ENCODE measurements around the gene PCDH8.

Gene PCDH8

DNA sequence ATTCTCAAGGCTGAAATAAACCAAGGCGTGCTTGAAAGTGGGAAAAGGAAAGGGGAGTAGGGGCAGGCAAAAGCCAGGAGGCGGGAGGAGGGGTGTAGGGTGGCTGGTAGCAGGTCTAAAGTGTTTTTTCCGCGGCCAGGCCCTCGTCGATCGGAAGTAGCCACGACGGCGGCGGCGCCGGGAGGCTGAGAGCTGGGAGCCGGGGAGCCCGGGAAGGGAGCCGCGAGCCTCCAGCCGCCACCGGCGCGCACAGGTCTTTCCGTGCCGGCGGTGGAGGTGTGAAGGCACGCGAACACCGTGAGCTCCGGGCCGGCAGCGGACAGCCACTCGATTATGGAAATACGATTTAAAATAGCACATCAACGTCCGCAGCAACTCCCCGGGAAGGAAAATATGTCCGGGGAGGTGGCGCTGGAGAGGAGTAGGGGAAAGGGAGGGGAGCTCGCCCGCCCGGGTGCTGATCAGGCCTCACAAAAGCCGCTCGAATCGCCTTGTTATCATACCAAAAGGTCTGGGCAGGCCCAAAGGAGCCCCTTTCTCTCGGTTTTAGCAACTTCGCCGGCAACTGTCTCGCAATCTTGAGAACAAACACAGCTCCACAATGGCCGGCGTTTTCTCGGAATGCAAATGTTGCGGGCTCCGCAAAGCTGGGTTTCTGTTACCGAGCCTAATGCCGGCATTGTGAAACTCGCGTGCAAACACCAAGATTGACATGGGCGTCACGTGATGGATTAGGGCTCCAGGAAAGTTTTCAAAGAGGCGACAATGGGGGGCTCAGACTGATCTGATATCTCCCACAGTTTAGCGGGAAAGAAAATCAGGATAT, 2.9 kb upstream of the PCDH8 start:
- DNase-seq (ENCODE audit: low read depth in 2 of 2) = no peak

DNA sequence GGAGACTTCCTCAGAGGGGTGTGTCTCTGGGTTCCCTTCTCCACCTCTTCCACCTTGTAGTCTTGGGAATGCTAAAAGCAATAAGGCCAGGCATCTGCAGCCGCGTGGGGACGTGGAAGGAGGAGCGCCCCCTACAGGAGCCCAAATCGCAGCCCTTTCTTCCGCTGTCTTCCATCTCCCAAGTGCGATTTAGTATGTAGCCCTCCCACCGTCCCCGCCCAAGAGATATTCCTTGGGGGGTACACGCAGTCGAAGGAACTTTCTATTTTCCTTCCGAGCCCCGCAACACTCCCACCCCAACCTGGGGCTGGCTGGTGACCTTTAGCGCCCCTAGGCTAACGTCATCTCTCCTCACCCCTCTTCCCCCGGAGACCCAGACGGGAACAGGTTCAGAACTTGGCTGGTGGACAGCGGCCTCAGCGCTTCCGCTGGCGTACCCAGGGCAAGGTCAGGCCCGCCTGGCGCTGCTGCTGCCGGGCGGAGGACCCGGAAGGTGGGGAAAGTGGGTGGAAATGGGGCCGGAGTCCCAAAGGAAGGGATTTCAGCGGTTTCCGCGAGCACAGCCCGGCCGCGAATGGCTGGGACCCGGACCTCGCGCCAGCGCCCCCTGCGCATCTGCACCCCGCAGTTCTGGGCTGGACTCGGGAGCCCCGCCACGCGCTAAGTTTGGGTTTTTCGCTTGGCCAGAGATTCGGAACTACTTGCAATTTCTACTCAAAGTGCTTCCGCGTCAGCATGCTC, 2.1 kb upstream of the PCDH8 start:
- DNase-seq (ENCODE audit: low read depth in 2 of 2) = peak in 1 of 2 experiments; percentile 2

- no peak for DNase-seq (ENCODE audit: low read depth in 2 of 2)
Measured at GRCh38 chr13:52850072-52850395, 1.6 kb upstream of the PCDH8 start.

DNA sequence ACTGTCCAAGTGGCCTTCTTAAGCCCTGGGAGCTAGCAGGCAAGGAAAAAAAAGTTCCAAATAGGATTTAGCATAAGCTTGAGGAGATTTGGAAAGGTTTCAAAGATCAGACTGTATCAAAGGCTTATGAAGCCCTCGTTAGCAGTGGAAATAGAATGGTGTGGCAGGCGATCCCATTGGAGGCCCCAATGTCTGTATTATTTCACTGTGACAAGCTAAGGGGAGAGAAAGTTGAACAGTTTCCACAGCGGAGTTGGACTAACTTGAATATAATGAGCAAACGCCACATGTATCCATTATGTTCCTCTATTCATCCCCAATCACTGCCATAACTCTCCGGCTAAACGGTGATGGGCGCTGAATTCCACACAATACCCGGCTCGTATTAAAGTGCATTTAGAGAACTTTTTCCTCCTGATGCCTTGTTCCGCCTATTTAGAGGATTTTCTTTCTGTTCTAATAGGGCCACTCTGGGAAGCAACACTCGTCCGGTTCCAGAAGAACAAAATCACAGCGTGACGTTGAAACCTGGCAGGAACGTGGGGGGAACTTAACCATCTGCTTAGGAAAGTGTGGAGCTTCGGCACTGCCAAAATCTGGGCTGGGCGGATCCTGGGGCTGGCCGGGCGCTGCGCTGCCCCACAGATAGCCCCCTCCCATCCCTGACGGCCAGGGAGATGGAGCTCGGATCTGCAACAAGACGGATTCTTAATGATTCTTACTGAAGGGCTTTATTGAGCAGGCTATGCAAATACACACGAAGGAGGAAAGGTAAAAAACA, 1.0 kb upstream of the PCDH8 start:
- DNase-seq (ENCODE audit: low read depth in 2 of 2) = no peak

DNA sequence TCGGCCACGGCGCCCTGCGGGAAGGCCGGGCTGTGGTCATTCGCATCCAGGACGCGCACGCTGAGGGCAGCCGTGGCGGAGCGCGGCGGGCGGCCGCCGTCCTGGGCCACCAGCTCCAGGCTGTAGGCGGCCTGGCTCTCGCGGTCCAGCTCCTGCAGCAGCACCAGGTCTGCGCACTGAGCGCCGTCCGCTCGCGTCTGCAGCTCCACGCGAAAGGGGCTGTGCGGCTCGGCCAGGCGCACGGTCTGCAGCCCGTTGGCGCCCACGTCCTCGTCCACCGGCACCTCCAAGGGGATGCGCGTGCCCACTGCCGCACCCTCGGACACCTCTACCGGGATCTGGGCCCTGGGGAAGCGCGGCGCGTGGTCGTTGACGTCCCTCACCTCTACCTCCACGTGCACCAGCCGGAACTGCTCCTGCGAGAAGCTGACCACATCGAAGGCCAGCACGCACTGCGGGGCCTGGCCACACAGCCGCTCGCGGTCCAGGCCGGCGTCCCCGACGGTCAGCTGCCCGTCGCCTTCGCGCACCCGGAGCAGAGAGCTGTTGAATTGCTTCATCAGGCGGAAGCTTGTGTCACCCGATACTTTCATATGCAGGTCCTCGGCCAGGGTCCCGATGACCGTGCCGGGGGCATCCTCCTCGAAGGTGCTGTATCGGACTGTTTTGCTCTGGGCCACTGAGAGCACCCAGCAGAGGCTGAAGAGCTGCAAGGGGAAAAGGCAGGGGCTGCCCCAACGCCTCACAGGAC, 583 bp downstream of the PCDH8 start:
- DNase-seq (ENCODE audit: low read depth in 2 of 2) = no peak

GRCh38 chr13:52847322-52847681, 1.1 kb downstream of the PCDH8 start:
- DNase-seq (ENCODE audit: low read depth in 2 of 2) = no peak

- no peak for DNase-seq (ENCODE audit: low read depth in 2 of 2)
Measured at GRCh38 chr13:52846567-52847321, 1.7 kb downstream of the PCDH8 start.

DNA sequence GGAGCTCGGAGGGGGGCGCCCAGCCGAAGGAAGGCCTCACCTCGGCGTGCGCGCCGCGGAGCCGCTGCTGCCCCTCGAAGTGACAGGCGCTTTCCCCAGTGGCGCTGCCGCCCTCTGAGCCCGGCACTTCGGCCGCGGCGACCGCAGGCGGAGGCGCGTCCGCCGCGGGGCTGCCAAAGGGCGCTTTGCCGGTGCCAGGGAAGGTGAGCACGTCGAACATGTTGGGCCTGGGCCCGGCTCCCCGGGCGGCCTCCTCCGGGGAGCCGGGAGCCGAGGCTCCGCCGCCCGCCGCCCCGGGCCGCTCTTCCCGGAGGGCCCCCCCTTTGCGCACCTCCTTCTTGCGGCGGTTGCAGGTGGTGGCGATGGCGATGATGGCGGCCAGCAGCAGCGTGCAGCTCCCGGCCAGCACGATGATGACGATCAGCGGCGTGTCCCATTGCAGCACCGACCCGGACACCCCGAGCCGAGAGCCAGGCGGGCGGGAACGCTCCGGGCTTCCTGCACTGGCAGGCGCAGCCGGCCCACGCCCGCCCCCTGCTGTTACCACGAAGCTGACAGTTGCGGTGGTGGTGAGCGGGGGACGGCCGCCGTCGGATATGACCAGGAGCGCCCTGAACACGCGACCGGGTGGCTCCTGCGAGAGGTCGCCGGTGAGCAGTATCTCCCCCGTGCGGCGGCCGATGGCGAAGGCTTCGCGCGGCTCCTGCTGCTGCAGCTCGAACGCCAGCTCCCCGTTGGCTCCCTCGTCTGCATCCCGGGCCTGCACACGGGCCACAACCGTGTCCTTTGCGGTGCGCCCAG, 2.5 kb downstream of the PCDH8 start:
- DNase-seq (ENCODE audit: low read depth in 2 of 2) = no peak

DNA sequence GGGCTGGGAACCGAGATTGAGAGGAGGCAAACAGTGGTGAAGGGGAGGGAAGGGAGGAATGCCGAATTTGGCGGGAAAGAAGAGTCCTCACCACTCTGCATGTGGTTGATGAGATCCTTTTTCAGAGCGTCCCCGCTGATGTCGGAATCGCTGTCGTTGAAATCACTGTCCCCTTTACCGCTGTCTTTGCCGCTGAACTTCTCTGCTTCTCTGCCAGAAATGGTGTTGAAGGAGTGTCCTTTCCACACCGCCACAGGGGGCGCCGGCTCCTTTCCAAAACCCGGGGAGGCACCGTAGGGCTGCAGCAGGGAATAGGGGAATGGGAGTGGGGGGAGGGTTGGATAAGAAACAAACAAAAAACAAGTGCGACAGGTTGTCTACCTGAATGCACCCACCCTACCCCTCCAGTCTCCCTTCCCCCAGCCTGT, 3.1 kb downstream of the PCDH8 start:
- no peak for DNase-seq (ENCODE audit: low read depth in 2 of 2)

DNA sequence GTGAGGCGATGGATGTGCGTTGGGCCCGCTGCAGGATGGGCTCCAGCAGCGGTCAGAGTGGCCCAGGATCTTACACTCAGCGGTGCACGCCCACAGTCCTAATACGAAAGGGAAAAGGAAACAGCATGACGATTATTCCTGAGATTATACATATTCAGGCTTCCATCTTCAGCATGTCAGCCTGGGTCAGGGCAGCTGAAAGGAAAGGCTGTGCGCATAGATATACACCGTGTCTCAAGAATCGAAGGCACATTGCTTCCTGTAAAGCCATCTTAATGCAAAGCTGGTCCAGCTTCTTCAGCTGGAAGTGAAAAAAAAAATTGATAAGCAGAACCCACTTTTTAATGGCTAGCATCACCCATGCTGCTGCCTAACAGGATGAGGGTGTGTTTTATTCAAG, 3.6 kb downstream of the PCDH8 start:
- no peak for DNase-seq (ENCODE audit: low read depth in 2 of 2)

- DNase-seq (ENCODE audit: low read depth in 2 of 2) = no peak
Measured at GRCh38 chr13:52842441-52842840, 6.0 kb downstream of the PCDH8 start.

GRCh38 chr13:52840066-52840465, 8.4 kb downstream of the PCDH8 start:
- DNase-seq (ENCODE audit: low read depth in 2 of 2) = no peak

DNA sequence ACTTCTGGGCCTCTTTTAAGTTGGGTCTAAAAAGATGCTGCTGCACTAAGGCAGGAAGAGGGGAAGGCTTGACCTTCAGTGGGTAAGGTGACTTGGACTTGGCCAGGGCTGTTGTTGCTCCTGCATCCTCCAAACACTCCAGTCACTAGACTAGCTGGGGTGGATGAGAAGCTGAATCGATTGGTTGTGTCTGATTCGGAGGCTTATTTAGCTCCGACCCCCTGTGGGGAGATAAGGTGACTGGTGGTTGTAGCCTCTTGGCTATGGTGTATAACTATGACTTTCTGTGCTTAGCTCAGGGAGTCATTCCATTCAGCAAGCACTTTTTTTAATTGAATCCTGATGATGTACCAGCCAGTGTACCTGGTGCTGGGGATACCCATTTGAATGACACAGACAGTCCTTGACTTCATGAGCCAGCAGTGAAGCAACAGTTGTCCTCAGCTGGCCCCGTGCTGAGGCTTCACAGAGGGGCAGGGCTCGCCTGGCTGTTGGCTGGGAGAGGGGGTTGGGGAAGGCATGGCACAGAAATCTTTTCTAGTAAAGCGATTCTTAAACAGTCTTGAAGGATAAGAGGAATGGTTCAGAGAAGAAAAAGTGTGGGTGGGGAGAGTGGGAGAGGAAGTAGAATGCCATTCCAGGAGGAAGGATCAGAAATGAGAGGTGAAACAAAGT, 9.9 kb downstream of the PCDH8 start:
- DNase-seq (ENCODE audit: low read depth in 2 of 2) = no peak

- DNase-seq (ENCODE audit: low read depth in 2 of 2) = no peak
Measured at GRCh38 chr13:52837850-52838249, 10.6 kb downstream of the PCDH8 start.

DNA sequence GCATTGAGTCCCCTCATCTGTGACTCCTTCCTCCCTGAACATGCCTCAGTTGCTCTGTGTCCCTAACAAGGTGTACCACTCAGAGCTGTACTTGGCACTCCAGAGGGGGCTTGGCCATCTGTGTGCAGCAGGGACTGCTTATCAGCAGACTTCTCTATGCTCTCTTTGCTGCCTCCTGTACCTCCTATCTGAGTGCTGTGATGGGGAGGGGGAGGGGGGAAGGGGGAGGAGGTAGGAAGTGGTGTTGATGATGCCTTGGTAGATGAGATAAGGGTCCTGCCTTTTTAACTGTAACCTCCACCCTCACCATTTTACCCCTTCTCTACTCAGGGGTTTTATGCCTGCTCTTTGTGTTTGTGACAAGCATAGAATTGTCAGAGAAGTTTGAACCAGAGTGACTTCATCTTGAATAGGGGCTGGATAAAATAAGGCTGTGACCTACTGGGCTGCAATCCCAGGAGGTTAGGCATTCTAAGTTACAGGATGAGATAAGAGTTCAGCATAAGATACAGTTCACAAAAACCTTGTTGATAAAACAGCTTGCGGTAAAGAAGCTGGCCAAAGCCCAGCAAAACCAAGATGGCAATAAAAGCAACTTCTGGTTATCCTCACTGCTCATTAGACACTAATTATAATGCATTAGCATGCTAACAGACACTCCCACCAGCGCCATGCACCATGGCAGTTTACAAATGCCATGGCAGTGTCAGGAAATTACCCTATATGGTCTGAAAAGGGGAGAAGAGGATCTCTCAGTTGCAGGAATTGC, 13.2 kb downstream of the PCDH8 start:
- no peak for DNase-seq (ENCODE audit: low read depth in 2 of 2)

- DNase-seq (ENCODE audit: low read depth in 2 of 2) = no peak
Measured at GRCh38 chr13:52833296-52833875, 15.1 kb downstream of the PCDH8 start.

DNA sequence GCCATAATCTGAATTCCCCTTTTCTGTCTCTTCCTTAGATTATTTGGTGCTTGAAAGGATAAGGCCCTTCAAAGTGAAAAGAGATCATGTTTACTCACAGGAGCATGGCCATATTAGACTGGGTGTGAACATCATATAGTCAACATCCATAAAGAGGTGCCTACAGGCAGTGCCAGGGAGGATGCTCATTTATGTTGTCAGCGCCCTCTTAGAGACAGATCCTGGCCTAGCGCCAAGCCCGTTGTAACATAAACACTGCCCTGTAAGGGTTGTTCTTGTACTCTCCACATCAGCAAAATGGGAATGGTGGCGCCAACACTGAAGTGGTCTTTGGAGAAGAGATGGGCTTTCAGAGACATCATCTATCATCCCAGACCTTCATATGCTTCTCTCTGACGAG, 16.1 kb downstream of the PCDH8 start:
- DNase-seq (ENCODE audit: low read depth in 2 of 2) = no peak

GRCh38 chr13:52830946-52831345, 17.5 kb downstream of the PCDH8 start:
- DNase-seq (ENCODE audit: low read depth in 2 of 2) = no peak

DNA sequence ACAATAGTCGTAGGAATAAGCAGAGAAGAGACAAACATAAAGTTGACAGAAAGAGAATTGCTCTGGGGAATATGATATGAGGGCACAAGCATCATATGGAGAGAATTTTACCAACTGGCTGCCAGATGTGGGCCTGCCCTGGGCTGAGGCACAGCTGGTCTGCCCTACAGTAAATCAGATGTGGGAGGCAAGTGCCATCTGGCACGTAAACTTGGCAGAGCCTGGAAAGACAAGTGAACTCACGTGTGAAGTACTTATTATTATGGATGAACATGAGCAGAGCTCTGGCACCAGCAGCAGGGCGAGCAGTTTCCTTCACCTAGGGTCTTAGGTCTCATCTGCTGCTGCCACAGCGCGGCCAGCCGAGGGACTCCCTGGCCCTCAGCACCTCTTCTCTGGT, 20.6 kb downstream of the PCDH8 start:
- no peak for DNase-seq (ENCODE audit: low read depth in 2 of 2)
